GM19452 (cell line): ENCODE data around the gene MAP1LC3A.
"Not testable (repeated sequence)": the region's sequence is repeated elsewhere in the genome, so short reads cannot be mapped to it uniquely, and the experiment has no call there.

ENCODE experiments used
- ATAC-seq: cut with Tn5 transposase; IDR thresholded peaks from one replicate; pipeline ENCODE4 v1.9.1; 2021; ENCODE audit not compliant: unreplicated experiment

The MAP1LC3A gene

GRCh38 chr20:34558320-34559218 is at the start of gene MAP1LC3A:
MAP1LC3A (plus strand) TSS chr20:34558718; CDS start chr20:34558869, 151 bp downstream.
- peak; percentile 60 for ATAC-seq

- no peak for ATAC-seq
Observed at GRCh38 chr20:34510575-34510974, 47.9 kb upstream of the MAP1LC3A start.

DNA sequence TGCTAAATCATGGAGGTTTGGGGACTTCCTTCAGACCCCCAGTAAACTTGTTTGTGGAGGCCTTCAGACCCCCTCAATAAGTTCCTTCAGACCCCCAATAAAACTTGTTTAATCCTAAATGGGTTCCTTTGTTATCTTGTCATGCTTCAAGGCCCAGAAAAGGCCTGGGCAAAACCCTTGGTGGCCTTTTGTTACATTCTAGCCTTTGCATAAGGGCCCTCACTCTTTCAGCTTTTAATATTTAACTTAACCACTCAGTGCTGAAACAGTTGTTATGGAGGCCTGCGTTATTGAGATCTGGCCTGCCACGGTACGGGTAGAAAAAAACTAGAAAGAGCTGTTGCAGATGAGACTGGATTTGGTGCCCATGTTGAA is 46.6 kb upstream of the MAP1LC3A start:
- ATAC-seq = no peak

DNA sequence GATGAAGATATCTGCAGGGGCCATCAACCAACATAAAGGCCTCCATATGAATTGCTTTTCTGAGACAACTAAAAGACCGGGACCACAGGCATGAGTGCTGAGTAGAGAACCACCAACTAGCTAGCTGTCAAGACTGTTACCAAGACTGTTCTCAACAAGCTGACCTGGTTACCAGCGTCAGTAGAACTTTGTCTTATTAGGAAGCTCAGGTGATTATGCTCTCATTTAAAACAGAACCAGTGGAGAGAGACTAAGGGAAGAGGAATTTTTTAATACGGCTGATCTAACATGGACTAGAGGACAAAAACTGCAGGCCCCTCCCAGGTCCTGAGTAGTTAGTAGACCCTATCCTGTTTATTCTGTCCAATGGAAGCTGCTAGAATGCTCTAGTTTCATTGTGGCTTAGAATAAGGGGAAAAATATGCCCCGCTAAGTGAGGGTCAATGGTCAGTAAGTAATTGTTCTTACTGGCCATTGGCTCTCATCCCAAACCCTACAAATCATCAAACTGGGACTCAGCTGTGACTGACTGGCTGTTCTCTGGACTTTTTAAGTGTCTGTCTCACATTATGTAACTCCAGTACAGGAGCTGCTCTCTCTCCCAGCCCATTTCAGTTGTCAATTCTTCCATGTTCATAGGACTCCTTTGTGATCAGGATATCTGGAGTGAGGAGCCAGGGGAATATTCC is 46.1 kb upstream of the MAP1LC3A start:
- ATAC-seq = no peak

DNA sequence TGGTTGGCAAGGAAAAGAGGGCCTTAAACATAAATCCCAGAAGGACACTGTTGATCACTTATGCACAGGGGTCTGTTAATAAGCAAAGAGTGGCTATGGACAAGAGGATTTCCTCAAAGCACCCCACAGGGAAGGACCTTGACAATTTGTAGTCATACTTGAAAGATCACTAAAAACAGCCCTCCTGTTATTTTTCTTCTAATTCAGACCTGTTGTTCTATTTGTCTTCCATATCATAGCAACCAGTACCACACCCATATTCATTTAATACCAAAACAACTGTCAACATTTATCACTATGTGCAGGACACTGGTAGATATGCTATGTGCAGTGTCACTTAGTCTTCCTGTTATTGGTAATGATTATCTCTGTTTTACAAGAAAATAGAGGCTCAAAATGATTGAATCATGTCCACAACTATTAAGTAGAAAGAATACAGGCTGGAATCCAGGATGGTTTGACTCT is 45.5 kb upstream of the MAP1LC3A start:
- ATAC-seq = no peak

GRCh38 chr20:34514034-34514433 is 44.5 kb upstream of the MAP1LC3A start:
- not testable (repeated sequence) for ATAC-seq

DNA sequence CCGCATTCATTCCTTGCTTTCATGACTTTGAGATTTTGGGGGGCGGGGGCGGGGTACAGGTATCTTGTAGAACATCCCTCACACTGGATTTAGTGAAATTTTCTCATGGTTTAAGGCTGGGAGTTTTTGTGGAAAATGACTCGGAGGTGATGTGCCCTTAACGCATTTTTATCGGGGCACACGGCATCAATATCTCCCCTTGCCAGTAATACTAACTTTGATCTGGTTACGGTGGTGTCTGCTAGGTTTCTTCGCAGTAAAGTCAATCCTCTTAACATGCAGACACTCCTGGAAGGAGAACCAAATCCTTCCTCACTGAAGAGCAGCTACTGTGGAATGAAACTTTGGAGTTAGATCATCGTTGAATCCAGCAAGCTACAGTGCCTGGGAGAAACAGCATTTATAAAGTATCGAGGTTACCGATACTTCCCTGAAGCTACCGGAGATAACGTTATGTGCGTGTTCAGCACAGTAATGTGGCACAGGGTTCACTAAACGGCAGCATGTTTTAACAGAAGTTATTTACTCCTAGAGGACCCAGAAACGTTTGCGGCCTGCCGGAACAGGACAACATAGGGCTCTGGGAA is 43.5 kb upstream of the MAP1LC3A start:
- ATAC-seq = peak; percentile 7

GRCh38 chr20:34515484-34516246 is 42.9 kb upstream of the MAP1LC3A start:
- peak; percentile 47 for ATAC-seq

DNA sequence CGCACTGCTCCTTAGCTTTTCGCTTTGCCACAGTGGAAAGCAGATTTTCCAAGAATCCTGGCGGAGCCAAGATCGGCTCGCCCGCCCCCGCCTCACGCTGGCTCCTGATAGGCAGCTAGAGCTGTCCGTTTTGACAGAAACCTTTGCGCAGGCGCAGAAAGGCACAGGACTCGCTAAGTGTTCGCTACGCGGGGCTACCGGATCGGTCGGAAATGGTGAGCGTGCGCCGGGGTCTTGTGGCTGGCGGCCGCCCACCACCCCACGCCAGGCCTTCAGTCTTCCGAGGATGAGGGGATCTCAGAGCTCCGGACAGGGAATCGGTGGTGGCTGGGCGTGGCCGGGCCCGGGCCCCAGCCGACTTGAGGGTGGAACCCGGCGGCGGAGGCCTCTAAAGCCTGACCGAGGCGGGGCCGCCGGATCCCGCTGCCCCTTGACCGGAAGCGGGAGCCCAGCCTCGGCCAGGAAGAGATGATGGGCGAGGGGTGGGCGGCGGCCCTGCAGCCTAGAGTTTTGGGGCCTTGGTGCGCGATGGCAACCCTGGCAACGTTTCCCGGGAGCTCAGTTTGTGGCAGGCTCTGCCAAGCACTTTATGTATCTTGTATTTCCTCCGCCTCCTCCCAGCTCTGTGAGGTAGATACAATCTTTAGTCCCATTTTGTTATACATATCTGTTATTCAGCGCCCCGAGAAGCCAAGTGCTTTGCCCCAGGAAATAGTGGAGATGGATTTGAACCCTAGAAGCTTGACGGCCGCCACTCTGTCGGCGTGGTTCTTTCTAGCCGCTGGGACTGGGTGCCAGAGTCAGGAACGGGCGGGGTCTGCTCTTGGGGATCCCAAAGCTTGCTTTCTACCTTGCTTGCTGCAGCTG is 42.0 kb upstream of the MAP1LC3A start, which contains the start of gene DYNLRB1:
DYNLRB1 (plus strand) TSS at position 176 of the 867 bp plus-strand sequence; CDS start at position 213, 37 bp downstream.
- ATAC-seq = peak; percentile 71

GRCh38 chr20:34517114-34517505 is 41.4 kb upstream of the MAP1LC3A start:
- no peak for ATAC-seq

- ATAC-seq = not testable (repeated sequence)
Observed at GRCh38 chr20:34518863-34519262, 39.7 kb upstream of the MAP1LC3A start.

DNA sequence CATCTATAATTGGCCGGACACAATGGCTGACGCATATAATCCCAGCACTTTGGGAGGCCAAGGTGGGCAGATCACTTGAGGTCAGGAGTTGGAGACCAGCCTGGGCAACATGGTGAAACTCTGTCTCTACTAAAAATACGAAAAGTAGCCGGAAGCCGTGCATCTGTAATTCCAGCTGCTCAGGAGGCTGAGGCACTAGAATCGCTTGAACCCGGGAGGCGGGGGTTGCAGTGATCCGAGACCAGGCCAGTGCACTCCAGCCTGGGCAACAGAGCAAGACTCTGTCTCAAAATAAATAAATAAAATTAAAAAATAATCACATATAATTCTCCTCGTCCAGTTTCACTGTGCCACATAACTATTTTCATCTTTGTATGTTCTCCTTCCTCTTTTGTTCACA is 38.7 kb upstream of the MAP1LC3A start:
- not testable (repeated sequence) for ATAC-seq

DNA sequence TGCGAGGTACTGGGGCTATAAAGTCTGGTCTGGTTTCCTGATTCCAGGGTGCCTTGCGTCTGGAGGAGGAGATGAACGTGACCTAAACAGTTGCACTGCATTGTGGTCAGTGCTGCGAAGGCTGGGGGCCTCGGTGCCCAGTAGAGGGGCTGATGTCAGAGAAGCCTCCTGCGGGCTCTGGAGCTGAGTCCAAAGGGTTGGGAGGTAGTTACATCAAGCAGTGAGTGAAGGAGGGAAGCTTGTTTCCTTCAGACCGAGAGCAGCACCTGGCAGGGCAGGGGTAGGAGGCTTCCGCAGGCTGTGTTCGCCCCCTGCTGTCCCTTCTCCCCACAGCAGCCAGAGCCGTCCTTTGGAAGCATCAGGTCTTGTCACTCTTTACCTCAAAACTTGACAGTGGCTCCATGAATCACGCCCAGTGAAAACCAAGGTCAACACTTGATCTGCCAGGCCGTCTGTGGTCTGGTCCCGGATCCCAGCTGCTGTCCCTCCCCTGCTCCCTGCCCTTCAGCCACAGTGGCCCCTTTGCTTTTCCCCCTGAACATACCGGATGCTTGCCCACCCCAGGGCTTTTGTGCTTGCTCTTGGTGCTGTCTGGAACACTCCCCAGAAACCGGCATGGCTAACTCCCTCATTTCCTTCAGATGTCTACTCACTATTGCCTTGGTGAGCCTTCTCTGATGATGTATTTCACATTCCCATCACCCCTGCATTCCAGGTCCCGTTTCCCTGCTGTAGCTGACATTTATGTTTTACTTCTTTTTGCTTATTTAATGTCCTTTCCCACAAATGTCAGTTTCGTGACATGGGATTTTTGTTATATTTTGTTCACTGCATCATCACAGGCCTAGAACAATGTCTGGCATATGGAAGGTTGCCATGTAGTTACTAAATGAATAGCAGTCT is 35.3 kb upstream of the MAP1LC3A start:
- no peak for ATAC-seq

- ATAC-seq = no peak
Observed at GRCh38 chr20:34524426-34524825, 34.1 kb upstream of the MAP1LC3A start.

GRCh38 chr20:34525342-34525708 is 33.2 kb upstream of the MAP1LC3A start:
- ATAC-seq = no peak

- no peak for ATAC-seq
Observed at GRCh38 chr20:34525709-34526416, 32.7 kb upstream of the MAP1LC3A start.

GRCh38 chr20:34526466-34526865 is 32.1 kb upstream of the MAP1LC3A start:
- ATAC-seq = no peak

- no peak for ATAC-seq
Observed at GRCh38 chr20:34527016-34527415, 31.5 kb upstream of the MAP1LC3A start.
